ENCODE results near the gene KRI1. TPM values are rescaled to one million over a fixed set of nuclear protein-coding genes. Genes with fewer than 3 reads are reported as not detected.

KRI1 gene
- polyA plus RNA-seq, 3 donors: 3.9 to 21.0 (median 6.1) TPM

GRCh38 chr19:10525636-10526035, 40.2 kb downstream of the KRI1 start:
- Histone ChIP-seq H3K9me3 (replicated peaks in 1 of 2; ENCODE audit: control insufficient read depth in 1 of 2, insufficient read depth in 1 of 2, low read length in 2 of 2) (no peaks in the 10 kb centered on the region), H4K20me1 (ENCODE audit: insufficient read depth, low read length) (no peaks in the 10 kb centered on the region), H3K36me3 (replicated peaks in 1 of 2; ENCODE audit: control insufficient read depth in 1 of 2, insufficient read depth in 2 of 2, low read length in 2 of 2) (no peaks in the 10 kb centered on the region), H3K4me2 (replicated peaks; ENCODE audit: extremely low read depth, low read length, poor library complexity, severe bottlenecking) (no peak overlapping the region), H3K4me3 (replicated peaks in 1 of 3; ENCODE audit: low read depth in 2 of 3, low read length in 3 of 3) (no peak overlapping the region), H3K9ac (ENCODE audit: insufficient read depth, low read length, poor library complexity, severe bottlenecking) (no peak overlapping the region), H3K4me1 (ENCODE audit: control insufficient read depth in 1 of 2, insufficient read depth in 2 of 2, low read length in 2 of 2) (no peaks in the 10 kb centered on the region), H3K27me3 (ENCODE audit: control insufficient read depth in 2 of 2, insufficient read depth in 2 of 2, low read length in 2 of 2) (peaks cover 0 to 5% of the 10 kb centered on the region in 2 donors), H3K79me2 (ENCODE audit: insufficient read depth, low read length) (no peaks in the 10 kb centered on the region), H3K27ac (ENCODE audit: low read depth in 1 of 2, low read length in 2 of 2) (no peak overlapping the region), H2AFZ (ENCODE audit: insufficient read depth, low read depth, low read length, poor library complexity, severe bottlenecking) (no peak overlapping the region)
- TF ChIP-seq, protein P1, sequence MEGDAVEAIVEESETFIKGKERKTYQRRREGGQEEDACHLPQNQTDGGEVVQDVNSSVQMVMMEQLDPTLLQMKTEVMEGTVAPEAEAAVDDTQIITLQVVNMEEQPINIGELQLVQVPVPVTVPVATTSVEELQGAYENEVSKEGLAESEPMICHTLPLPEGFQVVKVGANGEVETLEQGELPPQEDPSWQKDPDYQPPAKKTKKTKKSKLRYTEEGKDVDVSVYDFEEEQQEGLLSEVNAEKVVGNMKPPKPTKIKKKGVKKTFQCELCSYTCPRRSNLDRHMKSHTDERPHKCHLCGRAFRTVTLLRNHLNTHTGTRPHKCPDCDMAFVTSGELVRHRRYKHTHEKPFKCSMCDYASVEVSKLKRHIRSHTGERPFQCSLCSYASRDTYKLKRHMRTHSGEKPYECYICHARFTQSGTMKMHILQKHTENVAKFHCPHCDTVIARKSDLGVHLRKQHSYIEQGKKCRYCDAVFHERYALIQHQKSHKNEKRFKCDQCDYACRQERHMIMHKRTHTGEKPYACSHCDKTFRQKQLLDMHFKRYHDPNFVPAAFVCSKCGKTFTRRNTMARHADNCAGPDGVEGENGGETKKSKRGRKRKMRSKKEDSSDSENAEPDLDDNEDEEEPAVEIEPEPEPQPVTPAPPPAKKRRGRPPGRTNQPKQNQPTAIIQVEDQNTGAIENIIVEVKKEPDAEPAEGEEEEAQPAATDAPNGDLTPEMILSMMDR (IDR thresholded peaks at IDR 0.05): no peak
- WGBS (ENCODE audit: insufficient coverage): 100% methylated on average over 2 of the region's 7 CpGs
- Mint-ChIP-seq H3K27me3 (ENCODE audit: low read depth in 3 of 3) (peaks cover 0 to 23% (median 15%) of the 10 kb centered on the region in 3 donors), H3K4me1 (no peaks in the 10 kb centered on the region), H3K27ac (no peak overlapping the region), H3K9me3 (no peaks in the 10 kb centered on the region), H3K4me3 (no peak overlapping the region), H3K36me3 (no peaks in the 10 kb centered on the region)
- DNase-seq: no peak
- intact Hi-C loops (cut with micrococcal nuclease): no loop called here

GRCh38 chr19:10523135-10523636, 42.6 kb downstream of the KRI1 start:
- Histone ChIP-seq H3K27ac (ENCODE audit: low read depth in 1 of 2, low read length in 2 of 2) (no peak overlapping the region), H3K4me3 (replicated peaks in 1 of 3; ENCODE audit: low read depth in 2 of 3, low read length in 3 of 3) (no peak overlapping the region), H3K4me2 (replicated peaks; ENCODE audit: extremely low read depth, low read length, poor library complexity, severe bottlenecking) (no peak overlapping the region), H3K36me3 (replicated peaks in 1 of 2; ENCODE audit: control insufficient read depth in 1 of 2, insufficient read depth in 2 of 2, low read length in 2 of 2) (no peaks in the 10 kb centered on the region), H3K79me2 (ENCODE audit: insufficient read depth, low read length) (no peaks in the 10 kb centered on the region), H3K9me3 (replicated peaks in 1 of 2; ENCODE audit: control insufficient read depth in 1 of 2, insufficient read depth in 1 of 2, low read length in 2 of 2) (peaks cover 0 to 11% of the 10 kb centered on the region in 2 donors), H3K9ac (ENCODE audit: insufficient read depth, low read length, poor library complexity, severe bottlenecking) (no peak overlapping the region), H3K27me3 (ENCODE audit: control insufficient read depth in 2 of 2, insufficient read depth in 2 of 2, low read length in 2 of 2) (peaks cover 8 to 26% of the 10 kb centered on the region in 2 donors), H4K20me1 (ENCODE audit: insufficient read depth, low read length) (no peaks in the 10 kb centered on the region), H2AFZ (ENCODE audit: insufficient read depth, low read depth, low read length, poor library complexity, severe bottlenecking) (no peak overlapping the region), H3K4me1 (ENCODE audit: control insufficient read depth in 1 of 2, insufficient read depth in 2 of 2, low read length in 2 of 2) (peaks cover 9 to 11% of the 10 kb centered on the region in 2 donors)
- DNase-seq: no peak
- 83% methylated on average over 1 of the region's 3 CpGs for WGBS (ENCODE audit: insufficient coverage)
- H3K9me3 Mint-ChIP-seq: peaks cover 0 to 8% (median 6%) of the 10 kb centered on the region in 7 donors
- no peak overlapping the region for H3K4me3 Mint-ChIP-seq
- no peak overlapping the region for H3K27ac Mint-ChIP-seq
- intact Hi-C loops (cut with micrococcal nuclease): no loop called here
- H3K4me1 Mint-ChIP-seq: peaks cover 13% of the 10 kb centered on the region
- TF ChIP-seq, protein P1 (IDR thresholded peaks at IDR 0.05): no peak
- H3K36me3 Mint-ChIP-seq: peaks cover 0 to 7% of the 10 kb centered on the region in 2 donors
- H3K27me3 Mint-ChIP-seq (ENCODE audit: low read depth in 3 of 3): peaks cover 21 to 38% (median 38%) of the 10 kb centered on the region in 3 donors

Measured in CD14-positive monocyte (primary cell).